Measurements from ENCODE around the gene ADAMTS9. TPM values are rescaled to one million over a fixed set of nuclear protein-coding genes. Genes with fewer than 3 reads are reported as not detected.

The ADAMTS9 gene
- total RNA-seq, 4 donors from 2014 or later, result 4.8 to 49.8 (median 13.4) TPM

DNA sequence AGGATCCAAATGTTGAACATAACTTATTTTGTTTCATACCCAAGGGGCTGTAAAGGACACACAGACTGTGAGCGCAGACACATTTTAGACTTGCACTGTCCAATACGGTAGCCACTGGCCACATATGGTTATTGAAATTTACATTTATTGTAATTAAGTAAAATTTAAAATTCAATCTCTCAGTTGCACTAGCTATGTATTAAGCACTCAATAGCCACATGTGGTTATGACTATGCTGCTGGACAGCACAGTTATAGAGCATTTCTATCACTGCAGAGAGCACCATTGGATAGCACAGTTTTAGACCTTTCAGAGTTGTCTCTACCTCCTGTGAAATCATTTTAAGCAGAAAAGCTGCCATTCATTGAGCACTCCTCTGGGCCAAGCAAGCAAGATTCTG is 204.3 kb downstream of the ADAMTS9 start:
- ATAC-seq (no peak), DNase-seq (no peak)
- H3K9me3 ChIP-seq, result no peaks in the 10 kb centered on the region
- no peak overlapping the region for H3K4me3 ChIP-seq
- in situ Hi-C loops (cut with MboI; ENCODE audit: low sequenced_read_pairs in 4 of 4), result loop anchor here (5.0 kb wide), 1 partner anchor 456 kb away; no protein-coding TSS in a partner anchor
- H3K4me1 ChIP-seq, result peaks cover 0 to 7% of the 10 kb centered on the region in 2 donors
- no peak for TF ChIP-seq POLR2A (IDR thresholded peaks at IDR 0.05)
- intact Hi-C loops (cut with DNase I; ENCODE audit: low total_unique reads), result loop anchor here (10.0 kb wide), 1 partner anchor 79 kb away; no protein-coding TSS in a partner anchor
- no peak overlapping the region for H3K27ac ChIP-seq
- H3K27me3 ChIP-seq, result no peaks in the 10 kb centered on the region
- no peaks in the 10 kb centered on the region for H3K36me3 ChIP-seq

DNA sequence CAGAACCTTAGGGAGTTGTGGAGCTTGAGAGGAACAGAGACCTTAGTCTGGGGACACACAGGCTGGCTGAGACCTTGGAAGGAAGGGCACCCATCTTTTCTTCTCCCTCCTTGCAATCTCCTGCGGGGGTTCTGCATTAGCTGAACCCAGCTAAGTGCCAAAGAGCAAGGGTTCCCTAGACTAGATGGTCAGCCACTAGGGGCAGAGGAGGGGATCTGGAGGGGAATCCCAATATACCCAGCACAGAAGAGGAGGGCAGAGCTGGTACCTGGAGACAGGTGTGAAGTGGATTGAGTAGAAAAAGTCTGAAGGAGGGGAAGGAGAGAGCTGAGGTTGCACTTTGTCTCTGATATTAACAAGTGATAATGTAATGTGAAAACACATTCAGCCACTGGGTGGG is 212.8 kb downstream of the ADAMTS9 start:
- in situ Hi-C loops (cut with MboI; ENCODE audit: low sequenced_read_pairs in 4 of 4), result no loop called here
- intact Hi-C loops (cut with DNase I; ENCODE audit: low total_unique reads), result no loop called here
- ATAC-seq, result no peak
- Histone ChIP-seq H3K4me3 (no peak overlapping the region), H3K27ac (no peak overlapping the region), H3K36me3 (no peaks in the 10 kb centered on the region), H3K4me1 (no peaks in the 10 kb centered on the region), H3K9me3 (no peaks in the 10 kb centered on the region), H3K27me3 (no peaks in the 10 kb centered on the region)
- no peak for DNase-seq
- TF ChIP-seq POLR2A (IDR thresholded peaks at IDR 0.05), result no peak
- TF ChIP-seq, protein P1, sequence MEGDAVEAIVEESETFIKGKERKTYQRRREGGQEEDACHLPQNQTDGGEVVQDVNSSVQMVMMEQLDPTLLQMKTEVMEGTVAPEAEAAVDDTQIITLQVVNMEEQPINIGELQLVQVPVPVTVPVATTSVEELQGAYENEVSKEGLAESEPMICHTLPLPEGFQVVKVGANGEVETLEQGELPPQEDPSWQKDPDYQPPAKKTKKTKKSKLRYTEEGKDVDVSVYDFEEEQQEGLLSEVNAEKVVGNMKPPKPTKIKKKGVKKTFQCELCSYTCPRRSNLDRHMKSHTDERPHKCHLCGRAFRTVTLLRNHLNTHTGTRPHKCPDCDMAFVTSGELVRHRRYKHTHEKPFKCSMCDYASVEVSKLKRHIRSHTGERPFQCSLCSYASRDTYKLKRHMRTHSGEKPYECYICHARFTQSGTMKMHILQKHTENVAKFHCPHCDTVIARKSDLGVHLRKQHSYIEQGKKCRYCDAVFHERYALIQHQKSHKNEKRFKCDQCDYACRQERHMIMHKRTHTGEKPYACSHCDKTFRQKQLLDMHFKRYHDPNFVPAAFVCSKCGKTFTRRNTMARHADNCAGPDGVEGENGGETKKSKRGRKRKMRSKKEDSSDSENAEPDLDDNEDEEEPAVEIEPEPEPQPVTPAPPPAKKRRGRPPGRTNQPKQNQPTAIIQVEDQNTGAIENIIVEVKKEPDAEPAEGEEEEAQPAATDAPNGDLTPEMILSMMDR (IDR thresholded peaks at IDR 0.05 in 4 of 5, conservative IDR thresholded peaks at IDR 0.05 in 1 of 5), result no peak

DNA sequence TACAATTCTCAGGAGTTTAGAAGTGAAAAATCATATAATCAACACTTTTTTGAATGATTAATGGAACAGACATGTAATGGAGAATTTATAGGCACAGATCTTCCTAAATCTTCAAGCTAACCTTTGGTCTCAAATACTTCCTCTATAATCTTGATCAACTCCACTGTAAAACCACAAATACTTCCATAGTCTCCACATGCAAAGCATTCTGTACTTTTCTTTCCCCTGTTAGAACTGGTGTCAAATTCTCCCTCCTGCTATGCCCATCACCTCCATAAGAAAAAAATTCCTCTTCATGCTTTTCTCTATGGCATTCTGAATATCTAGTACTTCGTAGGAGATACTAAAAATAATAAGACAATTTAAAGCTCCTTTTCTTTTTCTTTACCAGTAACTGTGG is 214.3 kb downstream of the ADAMTS9 start:
- DNase-seq (no peak), ATAC-seq (no peak)
- intact Hi-C loops (cut with DNase I; ENCODE audit: low total_unique reads) (no loop called here), in situ Hi-C loops (cut with MboI; ENCODE audit: low sequenced_read_pairs in 4 of 4) (no loop called here)
- Histone ChIP-seq H3K36me3 (no peaks in the 10 kb centered on the region), H3K9me3 (no peaks in the 10 kb centered on the region), H3K4me3 (no peak overlapping the region), H3K4me1 (no peaks in the 10 kb centered on the region), H3K27me3 (no peaks in the 10 kb centered on the region), H3K27ac (no peak overlapping the region)
- TF ChIP-seq, protein P1 (IDR thresholded peaks at IDR 0.05 in 4 of 5, conservative IDR thresholded peaks at IDR 0.05 in 1 of 5), result no peak
- TF ChIP-seq POLR2A (IDR thresholded peaks at IDR 0.05), result no peak

DNA sequence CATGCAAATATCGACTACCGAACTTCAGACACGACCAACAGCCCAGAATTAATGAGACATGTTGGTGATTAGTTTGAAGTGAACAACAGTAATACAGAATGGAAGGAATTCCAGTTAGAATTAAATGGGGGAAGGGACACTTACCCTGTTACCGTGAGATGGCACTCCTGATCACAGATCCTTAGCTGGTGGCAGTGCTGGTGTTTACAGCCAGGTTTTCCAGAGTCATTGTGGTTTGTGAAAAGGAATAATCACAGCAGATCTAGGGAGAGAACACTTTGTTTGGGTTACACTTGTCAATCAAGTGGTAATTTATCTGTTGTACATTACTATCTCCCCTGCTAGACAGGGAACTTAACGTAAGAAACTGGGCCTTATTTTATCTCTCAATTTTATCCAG is 217.4 kb downstream of the ADAMTS9 start:
- TF ChIP-seq POLR2A (IDR thresholded peaks at IDR 0.05), result no peak
- TF ChIP-seq, protein P1 (IDR thresholded peaks at IDR 0.05 in 4 of 5, conservative IDR thresholded peaks at IDR 0.05 in 1 of 5), result no peak
- Histone ChIP-seq H3K4me3 (no peak overlapping the region), H3K27ac (no peak overlapping the region), H3K36me3 (no peaks in the 10 kb centered on the region), H3K27me3 (no peaks in the 10 kb centered on the region), H3K4me1 (no peaks in the 10 kb centered on the region), H3K9me3 (no peaks in the 10 kb centered on the region)
- ATAC-seq (no peak), DNase-seq (no peak)
- intact Hi-C loops (cut with DNase I; ENCODE audit: low total_unique reads) (no loop called here), in situ Hi-C loops (cut with MboI; ENCODE audit: low sequenced_read_pairs in 4 of 4) (no loop called here)

DNA sequence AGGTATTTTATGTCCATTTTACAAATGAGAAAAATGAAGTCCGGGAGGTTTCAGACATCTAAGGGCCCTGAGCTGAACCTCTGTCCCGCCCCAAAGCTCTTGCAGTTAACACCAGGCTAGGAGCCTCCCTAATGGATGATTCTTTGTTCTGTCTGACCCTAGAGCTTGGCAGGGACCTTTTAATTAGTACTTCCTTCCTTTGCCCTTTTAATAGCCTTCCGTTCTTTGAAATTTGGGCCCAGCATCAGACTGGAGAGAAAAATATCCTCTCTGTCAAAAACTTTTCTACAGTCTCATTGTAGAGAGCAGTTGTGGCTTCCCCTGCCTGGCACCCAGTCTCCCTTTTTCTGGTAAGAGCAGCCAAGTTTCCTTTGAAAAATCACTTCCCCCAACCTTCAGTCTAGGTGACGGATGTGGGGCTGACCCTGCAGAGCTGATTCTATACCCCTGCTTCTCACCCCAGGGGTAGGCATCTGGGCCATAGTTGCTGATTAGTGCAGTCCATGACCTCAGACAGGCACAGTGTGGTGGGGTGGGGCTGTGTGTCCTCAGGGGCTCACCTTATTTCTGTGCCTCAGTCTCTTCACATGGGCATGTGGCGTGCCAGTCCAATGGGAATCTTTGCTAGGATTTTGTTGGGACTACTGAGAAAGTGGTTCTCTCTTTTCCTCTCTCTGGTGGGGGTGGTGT is 220.4 kb downstream of the ADAMTS9 start:
- DNase-seq (no peak), ATAC-seq (peak in 1 of 2 donors; percentile 39)
- Histone ChIP-seq H3K4me1 (no peaks in the 10 kb centered on the region), H3K9me3 (no peaks in the 10 kb centered on the region), H3K27ac (no peak overlapping the region), H3K4me3 (no peak overlapping the region), H3K36me3 (no peaks in the 10 kb centered on the region), H3K27me3 (no peaks in the 10 kb centered on the region)
- in situ Hi-C loops (cut with MboI; ENCODE audit: low sequenced_read_pairs in 4 of 4) (no loop called here), intact Hi-C loops (cut with DNase I; ENCODE audit: low total_unique reads) (no loop called here)
- TF ChIP-seq POLR2A (IDR thresholded peaks at IDR 0.05), result no peak
- TF ChIP-seq, protein P1 (IDR thresholded peaks at IDR 0.05 in 4 of 5, conservative IDR thresholded peaks at IDR 0.05 in 1 of 5), result no peak
